Omental fat pad (tissue), 4 donors: ENCODE results near the gene ZSWIM7. TPM values are rescaled to one million over a fixed set of nuclear protein-coding genes. Genes with fewer than 3 reads are reported as not detected.

Experiments used
- ATAC-seq: fragments of 150-250 bp; one replicate; pipeline ENCODE4 v1.9.1; 2016; ENCODE audit warnings: mild to moderate bottlenecking, moderate library complexity; ENCODE audit not compliant: low FRiP score
- DNase-seq: peaks from one replicate; pipeline ENCODE4 v3.0.0-alpha.2; 2019; ENCODE audit warnings: low spot score
- total RNA-seq, 4 donors: library from RNA; depleted of rRNA; stranded (reverse); fragments of >200 nt; gene quantifications; one replicate each; pipeline ENCODE4 v1.1.0, GENCODE V29; 2016
- TF ChIP-seq, protein P1 (sequence below), 3 donors: fragments of 450-650 bp; IDR thresholded peaks; one replicate each; pipeline ENCODE4 v1.5.1; 2016 to 2017; ENCODE audit warnings: antibody characterized with exemption in 3 of 3, mild to moderate bottlenecking in 3 of 3, moderate library complexity in 2 of 3

ZSWIM7 gene
- total RNA-seq, 4 donors from 2014 or later: 8.6 to 34.0 (median 20.4) TPM

DNA sequence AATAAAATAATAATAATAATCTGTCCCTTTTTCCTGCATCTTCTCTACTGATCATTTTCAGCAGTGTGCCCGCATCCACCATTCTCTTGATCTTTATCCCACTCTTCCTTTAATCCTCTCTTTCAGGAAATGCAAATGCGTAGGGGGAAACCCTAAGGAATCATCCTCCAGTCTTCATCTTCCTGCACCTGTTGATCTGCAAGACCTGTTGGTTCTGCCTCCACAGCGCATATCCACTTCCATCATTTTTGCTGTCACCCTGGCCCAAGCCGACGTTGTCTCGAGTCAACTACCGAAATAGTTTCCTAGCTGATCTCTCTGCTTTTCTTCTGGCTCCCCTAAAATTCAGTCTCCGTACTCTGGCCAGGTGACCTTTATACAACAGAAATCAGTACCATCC is 30.0 kb downstream of the ZSWIM7 start:
- ATAC-seq: no peak
- no peak for DNase-seq
- TF ChIP-seq, protein P1, sequence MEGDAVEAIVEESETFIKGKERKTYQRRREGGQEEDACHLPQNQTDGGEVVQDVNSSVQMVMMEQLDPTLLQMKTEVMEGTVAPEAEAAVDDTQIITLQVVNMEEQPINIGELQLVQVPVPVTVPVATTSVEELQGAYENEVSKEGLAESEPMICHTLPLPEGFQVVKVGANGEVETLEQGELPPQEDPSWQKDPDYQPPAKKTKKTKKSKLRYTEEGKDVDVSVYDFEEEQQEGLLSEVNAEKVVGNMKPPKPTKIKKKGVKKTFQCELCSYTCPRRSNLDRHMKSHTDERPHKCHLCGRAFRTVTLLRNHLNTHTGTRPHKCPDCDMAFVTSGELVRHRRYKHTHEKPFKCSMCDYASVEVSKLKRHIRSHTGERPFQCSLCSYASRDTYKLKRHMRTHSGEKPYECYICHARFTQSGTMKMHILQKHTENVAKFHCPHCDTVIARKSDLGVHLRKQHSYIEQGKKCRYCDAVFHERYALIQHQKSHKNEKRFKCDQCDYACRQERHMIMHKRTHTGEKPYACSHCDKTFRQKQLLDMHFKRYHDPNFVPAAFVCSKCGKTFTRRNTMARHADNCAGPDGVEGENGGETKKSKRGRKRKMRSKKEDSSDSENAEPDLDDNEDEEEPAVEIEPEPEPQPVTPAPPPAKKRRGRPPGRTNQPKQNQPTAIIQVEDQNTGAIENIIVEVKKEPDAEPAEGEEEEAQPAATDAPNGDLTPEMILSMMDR (IDR thresholded peaks at IDR 0.05): no peak

- no peak for ATAC-seq
- TF ChIP-seq, protein P1 (IDR thresholded peaks at IDR 0.05): no peak
These were observed 31.7 kb downstream of the ZSWIM7 start for GRCh38 chr17:15967706-15968399.

DNA sequence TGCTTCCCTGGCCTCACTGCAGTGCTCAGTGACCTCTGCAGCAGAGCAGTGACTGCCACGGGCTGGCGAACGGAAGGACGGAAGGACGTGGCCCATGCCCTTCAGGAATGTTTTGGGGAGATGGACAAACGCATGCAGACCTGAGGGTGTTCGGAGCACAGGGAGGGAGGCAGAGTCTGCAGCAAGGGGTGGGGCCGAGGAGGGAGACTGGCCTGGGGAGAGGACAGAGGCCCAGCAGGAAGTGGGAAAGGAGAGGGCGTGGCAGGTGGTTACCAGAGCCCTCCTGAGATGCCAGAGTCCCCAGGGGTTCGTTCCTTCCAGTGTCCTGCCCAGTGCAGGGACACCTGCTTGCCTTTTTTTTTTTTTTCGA is 32.6 kb downstream of the ZSWIM7 start:
- DNase-seq (no peak), ATAC-seq (no peak)
- TF ChIP-seq, protein P1 (IDR thresholded peaks at IDR 0.05): no peak

More at GRCh38 chr17:15967706-15968399, 31.7 kb downstream of the ZSWIM7 start:
- DNase-seq: no peak

DNA sequence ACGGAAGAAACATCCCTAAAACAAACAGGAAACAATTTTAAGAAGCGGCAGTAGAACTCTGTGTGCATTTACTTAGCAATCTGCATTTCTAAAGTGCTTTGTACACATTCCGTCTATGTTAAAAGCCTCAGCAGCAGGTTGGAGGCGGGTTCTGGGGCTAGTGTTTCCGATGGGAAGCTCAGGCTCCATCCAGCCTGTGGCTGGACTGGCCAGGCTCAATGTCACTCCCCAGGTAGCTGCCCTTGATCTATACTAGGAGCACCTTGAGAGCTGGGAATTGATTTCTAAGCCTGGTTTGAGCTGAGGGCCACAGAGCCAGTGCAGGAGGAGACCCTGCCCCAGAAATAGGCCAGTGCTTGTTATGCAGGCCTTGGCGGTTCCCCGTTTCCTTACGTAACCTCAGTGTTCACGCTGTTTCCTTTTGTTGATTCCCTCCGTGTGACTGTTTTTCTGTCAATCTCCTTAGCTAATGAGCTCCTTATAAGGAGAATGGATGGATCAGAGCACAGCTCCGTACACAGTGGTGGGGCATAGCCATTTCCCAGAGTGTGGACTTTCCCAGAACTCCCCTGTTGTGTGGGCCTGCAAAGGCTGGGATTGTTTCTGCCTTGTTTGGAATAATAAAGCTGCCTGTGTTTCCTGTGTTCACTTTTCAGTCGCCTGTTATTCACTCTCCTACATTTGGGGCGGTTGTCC is 33.2 kb downstream of the ZSWIM7 start:
- TF ChIP-seq, protein P1 (IDR thresholded peaks at IDR 0.05): no peak
- no peak for ATAC-seq
- DNase-seq: no peak

DNA sequence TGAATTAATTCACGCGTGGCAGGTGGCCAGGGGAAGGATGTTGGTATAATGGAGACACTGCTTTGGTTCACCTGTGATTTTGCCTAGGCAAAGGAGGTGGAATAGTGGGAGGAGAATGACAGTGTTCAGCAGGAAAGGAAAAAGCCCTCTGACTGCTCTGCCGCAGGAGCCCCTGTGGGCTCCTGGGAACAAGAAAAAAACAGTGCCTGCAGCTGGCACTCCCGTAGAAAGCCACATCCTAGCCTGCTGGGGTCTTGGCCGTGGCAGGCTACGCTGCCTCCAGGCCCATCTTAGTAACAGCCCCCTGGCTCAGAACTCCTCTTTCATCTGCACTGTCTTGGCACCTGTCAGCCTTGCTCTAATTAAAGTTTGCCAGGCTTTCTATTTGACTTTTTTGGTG is 34.0 kb downstream of the ZSWIM7 start:
- no peak for ATAC-seq
- no peak for DNase-seq
- TF ChIP-seq, protein P1 (IDR thresholded peaks at IDR 0.05): no peak

- ATAC-seq (no peak), DNase-seq (no peak)
- TF ChIP-seq, protein P1 (IDR thresholded peaks at IDR 0.05): no peak
These were observed 35.8 kb downstream of the ZSWIM7 start for GRCh38 chr17:15963670-15964110.

DNA sequence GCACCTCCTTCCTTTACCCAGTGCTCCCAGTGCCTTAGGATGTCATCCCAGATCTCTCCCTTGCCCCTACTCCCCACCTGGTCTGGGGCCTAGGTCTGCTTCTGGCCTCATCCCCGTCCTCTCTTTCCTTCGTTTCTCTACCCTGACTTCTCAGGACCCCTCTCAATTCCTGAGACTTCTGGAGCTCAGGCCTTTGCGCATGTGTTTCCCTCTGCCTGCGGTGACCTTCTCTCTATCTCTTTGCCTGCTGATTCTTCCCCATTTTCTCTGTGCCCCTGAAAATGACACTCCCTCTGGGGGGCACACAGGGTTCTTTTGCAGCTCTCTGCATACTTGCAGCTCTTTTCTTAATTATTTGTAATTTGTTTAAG is 41.0 kb downstream of the ZSWIM7 start:
- ATAC-seq: no peak
- TF ChIP-seq, protein P1 (IDR thresholded peaks at IDR 0.05): no peak
- DNase-seq: no peak
